H1 (cell line): ENCODE data around the gene ECI2. TPM values are rescaled to one million over a fixed set of nuclear protein-coding genes. Genes with fewer than 3 reads are reported as not detected.

Experiments used
- CREB1 ChIP-seq: IDR thresholded peaks from 2 replicates; pipeline ENCODE4 v1.6.1; 2012; ENCODE audit warnings: inconsistent platforms
- SP1 ChIP-seq: IDR thresholded peaks from 2 replicates; pipeline ENCODE4 v1.6.1; 2011; ENCODE audit warnings: low read depth, low read length
- ZNF274 ChIP-seq: IDR thresholded peaks from 2 replicates; pipeline ENCODE4 v1.7.0; 2012; ENCODE audit warnings: low read length, borderline replicate concordance; ENCODE audit errors: extremely low read depth
- polyA plus RNA-seq, 7 experiments: library from polyadenylated mRNA; depleted of rRNA in 3 of 7; stranded (reverse) in 5 of 7; unstranded in 2 of 7; fragments of >200 nt in 5 of 7; fragments of 200-250 nt in 2 of 7; gene quantifications; 1 replicate in 5 of 7; 2 replicates in 1 of 7; 4 replicates in 1 of 7; pipeline versions ENCODE4 v1.2.1 to v1.2.3, GENCODE V29; 2011 to 2013; ENCODE audit warnings: missing spikeins in 2 of 7, mixed read lengths in 2 of 7
- total RNA-seq: library from RNA; stranded (reverse); fragmentation: NEBNext Ultra II Directional; extraction: Animal tissue kit (Norgen Biotek cat#: 25700); gene quantifications from 2 replicates; pipeline ENCODE4 v1.2.1, GENCODE V29; 2021

ECI2 gene
- total and polyA plus RNA-seq, 2 of the 8 experiments (the other 6 are each of a cell fraction or from before 2014, with no cell fraction given): 40.4 to 70.8 TPM

GRCh38 chr6:4163408-4164116, 28.2 kb upstream of the ECI2 start (continued):
- TF ChIP-seq ZNF274 (no peak), SP1 (no peak), CREB1 (no peak)
- TF ChIP-seq, all 59 proteins: peak for 0
